HCT116 (cell line): ENCODE results near the gene CDC42BPA. TPM values are rescaled to one million over a fixed set of nuclear protein-coding genes. Genes with fewer than 3 reads are reported as not detected.

ENCODE experiments used
- ATAC-seq: fragments of 200-7000 bp; cut with Tn5 transposase; 2 replicates; pipeline ENCODE4 v1.9.1; 2020; ENCODE audit warnings: mild to moderate bottlenecking, moderate library complexity
- BruUV-seq: library from RNA; stranded (reverse); fragments of 400-500 nt; replicated peaks from 2 replicates; lab custom pipeline; 2021; lab: Mats Ljungman, UMichigan
- CTCF ChIA-PET: fragments of 300-600 bp; sonication (Branson Sonifier 250); formaldehyde crosslinking; loops from one replicate; lab custom pipeline; 2021; ENCODE audit warnings: antibody characterized with exemption; lab: Charles Lee
- POLR2A ChIA-PET: fragments of 300-600, 350-600 bp; sonication (Branson Sonifier 250); formaldehyde crosslinking; loops from one replicate; lab custom pipeline; 2021; ENCODE audit warnings: antibody characterized with exemption; lab: Charles Lee
- RAD21 ChIA-PET, 2 experiments: fragments of 300-600 bp; sonication (Branson Sonifier 250); formaldehyde crosslinking; loops; one replicate each; lab custom pipeline; 2023; ENCODE audit warnings: low total read pairs in 2 of 2; ENCODE audit not compliant: uncharacterized antibody in 2 of 2, unreplicated experiment in 2 of 2, low non-redundant PET in 1 of 2; lab: Charles Lee
- DNase-seq: peaks from one replicate; pipeline ENCODE4 v3.0.0-alpha.2; 2010; ENCODE audit warnings: low read depth, low spot score
- H2AFZ ChIP-seq: fragments of 200-600 bp; shearing (Covaris generic), sonication (generic); 2 replicates; pipeline ENCODE4 v1.6.1; 2017; ENCODE audit warnings: low read depth, mixed run types, mixed read lengths, antibody characterized with exemption, low read length; ENCODE audit not compliant: poor library complexity, severe bottlenecking
- H3K27ac ChIP-seq: 2 replicates; pipeline ENCODE4 v1.5.1; 2012; ENCODE audit warnings: low read depth, low read length
- H3K27me3 ChIP-seq: fragments of 200-600 bp; sonication (generic); 2 replicates; pipeline ENCODE4 v1.6.1; 2016; ENCODE audit warnings: mixed run types, low read length, mixed read lengths; ENCODE audit not compliant: insufficient read depth
- H3K36me3 ChIP-seq, 2 experiments: fragments of 200-500 bp in 1 of 2; fragments of 200-600 bp in 1 of 2; sonication (Bioruptor generic) in 1 of 2; sonication (generic) in 1 of 2; 2 replicates each; pipeline versions ENCODE4 v1.5.1 to v1.6.1; 2014 to 2016; ENCODE audit warnings: low read length in 2 of 2, inconsistent platforms in 1 of 2, mixed read lengths in 1 of 2, mixed run types in 1 of 2; ENCODE audit not compliant: insufficient read depth in 2 of 2, control insufficient read depth in 1 of 2
- H3K4me1 ChIP-seq, 2 experiments: fragments of 200-600 bp in 1 of 2; sonication (generic) in 1 of 2; 2 replicates each; pipeline versions ENCODE4 v1.5.1 to v1.6.1; 2012 to 2017; ENCODE audit warnings: low read length in 2 of 2, inconsistent platforms in 1 of 2, mild to moderate bottlenecking in 1 of 2, mixed read lengths in 1 of 2, mixed run types in 1 of 2, moderate library complexity in 1 of 2; ENCODE audit not compliant: insufficient read depth in 2 of 2, control insufficient read depth in 1 of 2
- H3K4me2 ChIP-seq: fragments of 200-600 bp; sonication (generic); 2 replicates; pipeline ENCODE4 v1.6.1; 2017; ENCODE audit warnings: mixed run types, low read length, mixed read lengths
- H3K4me3 ChIP-seq, 2 experiments: fragments of 200-600 bp in 1 of 2; sonication (generic) in 1 of 2; replicated peaks in 1 of 2; 2 replicates each; pipeline ENCODE4 v1.5.1; 2011 to 2016; ENCODE audit warnings: low read length in 2 of 2, control low read depth in 1 of 2, low read depth in 1 of 2, mild to moderate bottlenecking in 1 of 2, mixed read lengths in 1 of 2, mixed run types in 1 of 2
- H3K79me2 ChIP-seq: fragments of 200-600 bp; sonication (generic); 2 replicates; pipeline ENCODE4 v1.6.1; 2017; ENCODE audit warnings: mild to moderate bottlenecking, mixed run types, low read length, moderate library complexity, mixed read lengths; ENCODE audit not compliant: insufficient read depth
- H3K9ac ChIP-seq: fragments of 200-600 bp; sonication (generic); 2 replicates; pipeline ENCODE4 v1.6.1; 2016; ENCODE audit warnings: low read length, mixed read lengths
- H3K9me2 ChIP-seq: fragments of 200-600 bp; sonication (generic), shearing (Covaris generic); 2 replicates; pipeline ENCODE4 v1.6.1; 2017; ENCODE audit warnings: mixed run types, mild to moderate bottlenecking, moderate library complexity; ENCODE audit not compliant: insufficient read depth
- H3K9me3 ChIP-seq, 2 experiments: fragments of 200-500 bp in 1 of 2; fragments of 200-600 bp in 1 of 2; sonication (Bioruptor generic) in 1 of 2; sonication (generic) in 1 of 2; 2 replicates each; pipeline ENCODE4 v1.6.1; 2014 to 2017; ENCODE audit warnings: low read length in 2 of 2, mixed read lengths in 2 of 2, inconsistent platforms in 1 of 2, low read depth in 1 of 2, mild to moderate bottlenecking in 1 of 2, mixed run types in 1 of 2, moderate library complexity in 1 of 2; ENCODE audit not compliant: control insufficient read depth in 1 of 2, insufficient read depth in 1 of 2
- H4K20me1 ChIP-seq: fragments of 200-600 bp; sonication (generic), shearing (Covaris generic); 2 replicates; pipeline ENCODE4 v1.6.1; 2017; ENCODE audit warnings: mixed run types, mild to moderate bottlenecking, moderate library complexity; ENCODE audit not compliant: insufficient read depth
- EGR1 ChIP-seq: IDR thresholded peaks from 2 replicates; pipeline ENCODE4 v1.6.1; 2012; ENCODE audit warnings: low read depth
- ELF1 ChIP-seq: IDR thresholded peaks from 2 replicates; pipeline ENCODE4 v1.6.1; 2012; ENCODE audit warnings: low read depth, borderline replicate concordance
- EZH2 ChIP-seq: fragments of 200-600 bp; sonication (generic); IDR thresholded peaks from 2 replicates; pipeline ENCODE4 v1.6.1; 2017; ENCODE audit warnings: antibody characterized with exemption, mixed run types
- EZH2phosphoT487 ChIP-seq: fragments of 200-600 bp; IDR thresholded peaks from 2 replicates; pipeline ENCODE4 v1.6.1; 2018; ENCODE audit warnings: antibody characterized with exemption, borderline replicate concordance
- FOSL1 ChIP-seq: IDR thresholded peaks from 2 replicates; pipeline ENCODE4 v1.6.1; 2012; ENCODE audit warnings: low read depth
- JUND ChIP-seq: IDR thresholded peaks from 2 replicates; pipeline ENCODE4 v1.6.1; 2012
- POLR2A ChIP-seq: IDR thresholded peaks from 2 replicates; pipeline ENCODE4 v1.7.0; 2011; ENCODE audit warnings: borderline replicate concordance; ENCODE audit not compliant: insufficient read depth, insufficient read length; ENCODE audit errors: extremely low read depth
- POLR2AphosphoS5 ChIP-seq: IDR thresholded peaks from 2 replicates; pipeline ENCODE4 v1.6.1; 2011; ENCODE audit warnings: mild to moderate bottlenecking, low read depth, low read length, moderate library complexity
- SIN3A ChIP-seq: IDR thresholded peaks from 2 replicates; pipeline ENCODE4 v1.6.1; 2012; ENCODE audit warnings: low read depth
- SRF ChIP-seq: IDR thresholded peaks from 2 replicates; pipeline ENCODE4 v1.6.1; 2012; ENCODE audit warnings: low read depth
- YY1 ChIP-seq: IDR thresholded peaks from 2 replicates; pipeline ENCODE4 v1.6.1; 2011; ENCODE audit warnings: low read length, low read depth, moderate library complexity, mild to moderate bottlenecking; ENCODE audit not compliant: insufficient replicate concordance; ENCODE audit errors: extremely low read depth
- intact Hi-C: fragments of 100-400 bp; cut with micrococcal nuclease; formaldehyde crosslinking; loops from 2 replicates; pipeline ENCODE4 v1.10.0; 2022
- total RNA-seq: library from RNA; stranded (reverse); gene quantifications from one replicate; pipeline ENCODE4 v1.2.1, GENCODE V29; 2021; ENCODE audit not compliant: unreplicated experiment
- TF ChIP-seq, protein P1 (sequence below): IDR thresholded peaks from 2 replicates; pipeline ENCODE4 v1.6.1; 2012
- TF ChIP-seq, protein P2 (sequence below): IDR thresholded peaks from 2 replicates; pipeline ENCODE4 v1.6.1; 2012; ENCODE audit warnings: low read depth
- TF ChIP-seq, protein P3 (sequence below): IDR thresholded peaks from 2 replicates; pipeline ENCODE4 v1.6.1; 2012

Gene CDC42BPA
- total RNA-seq, 1 experiment from 2014 or later = 44.0 TPM

DNA sequence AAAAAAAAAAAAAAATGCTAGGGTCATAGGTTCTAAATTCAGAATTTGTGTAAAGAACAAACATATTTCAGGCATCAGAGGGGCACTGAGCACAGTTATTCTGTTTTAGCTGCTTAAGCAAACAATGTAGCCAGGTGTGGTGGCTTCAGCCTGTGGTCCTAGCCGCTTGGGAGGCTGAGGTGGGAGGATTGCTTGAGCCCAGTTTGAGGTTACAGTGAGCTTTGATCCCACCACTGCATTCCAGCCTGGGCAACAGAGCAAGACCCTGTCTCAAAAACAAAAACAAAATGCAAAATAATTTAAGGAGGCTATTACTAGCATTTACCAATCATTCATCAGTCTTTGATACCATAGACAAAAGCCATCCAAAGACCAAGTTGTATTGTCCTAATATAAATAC lies 49.7 kb upstream of the CDC42BPA start:
- no peak for DNase-seq

More for the DNA sequence above, 49.7 kb upstream of the CDC42BPA start:
- no peaks in the 10 kb centered on the region for H4K20me1 ChIP-seq
- BruUV-seq = no TSS peak
- TF ChIP-seq EZH2 (no peak), POLR2A (no peak), FOSL1 (no peak), SIN3A (no peak), JUND (no peak), SRF (no peak), YY1 (no peak), EZH2phosphoT487 (no peak), ELF1 (no peak), POLR2AphosphoS5 (no peak), EGR1 (no peak)
- TF ChIP-seq, protein P1, sequence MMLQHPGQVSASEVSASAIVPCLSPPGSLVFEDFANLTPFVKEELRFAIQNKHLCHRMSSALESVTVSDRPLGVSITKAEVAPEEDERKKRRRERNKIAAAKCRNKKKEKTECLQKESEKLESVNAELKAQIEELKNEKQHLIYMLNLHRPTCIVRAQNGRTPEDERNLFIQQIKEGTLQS = no peak
- TF ChIP-seq, protein P2, sequence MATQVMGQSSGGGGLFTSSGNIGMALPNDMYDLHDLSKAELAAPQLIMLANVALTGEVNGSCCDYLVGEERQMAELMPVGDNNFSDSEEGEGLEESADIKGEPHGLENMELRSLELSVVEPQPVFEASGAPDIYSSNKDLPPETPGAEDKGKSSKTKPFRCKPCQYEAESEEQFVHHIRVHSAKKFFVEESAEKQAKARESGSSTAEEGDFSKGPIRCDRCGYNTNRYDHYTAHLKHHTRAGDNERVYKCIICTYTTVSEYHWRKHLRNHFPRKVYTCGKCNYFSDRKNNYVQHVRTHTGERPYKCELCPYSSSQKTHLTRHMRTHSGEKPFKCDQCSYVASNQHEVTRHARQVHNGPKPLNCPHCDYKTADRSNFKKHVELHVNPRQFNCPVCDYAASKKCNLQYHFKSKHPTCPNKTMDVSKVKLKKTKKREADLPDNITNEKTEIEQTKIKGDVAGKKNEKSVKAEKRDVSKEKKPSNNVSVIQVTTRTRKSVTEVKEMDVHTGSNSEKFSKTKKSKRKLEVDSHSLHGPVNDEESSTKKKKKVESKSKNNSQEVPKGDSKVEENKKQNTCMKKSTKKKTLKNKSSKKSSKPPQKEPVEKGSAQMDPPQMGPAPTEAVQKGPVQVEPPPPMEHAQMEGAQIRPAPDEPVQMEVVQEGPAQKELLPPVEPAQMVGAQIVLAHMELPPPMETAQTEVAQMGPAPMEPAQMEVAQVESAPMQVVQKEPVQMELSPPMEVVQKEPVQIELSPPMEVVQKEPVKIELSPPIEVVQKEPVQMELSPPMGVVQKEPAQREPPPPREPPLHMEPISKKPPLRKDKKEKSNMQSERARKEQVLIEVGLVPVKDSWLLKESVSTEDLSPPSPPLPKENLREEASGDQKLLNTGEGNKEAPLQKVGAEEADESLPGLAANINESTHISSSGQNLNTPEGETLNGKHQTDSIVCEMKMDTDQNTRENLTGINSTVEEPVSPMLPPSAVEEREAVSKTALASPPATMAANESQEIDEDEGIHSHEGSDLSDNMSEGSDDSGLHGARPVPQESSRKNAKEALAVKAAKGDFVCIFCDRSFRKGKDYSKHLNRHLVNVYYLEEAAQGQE = no peak
- TF ChIP-seq, protein P3, sequence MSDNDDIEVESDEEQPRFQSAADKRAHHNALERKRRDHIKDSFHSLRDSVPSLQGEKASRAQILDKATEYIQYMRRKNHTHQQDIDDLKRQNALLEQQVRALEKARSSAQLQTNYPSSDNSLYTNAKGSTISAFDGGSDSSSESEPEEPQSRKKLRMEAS = no peak
- no peaks in the 10 kb centered on the region for H3K36me3 ChIP-seq
- H3K27ac ChIP-seq = no peak overlapping the region
- H3K4me1 ChIP-seq = peaks cover 0 to 7% of the 10 kb centered on the region in 2 experiments; a peak in 1 of 4 replicates
- no peaks in the 10 kb centered on the region for H3K79me2 ChIP-seq
- no peak overlapping the region for H2AFZ ChIP-seq
- no peak overlapping the region for H3K4me3 ChIP-seq
- POLR2A ChIA-PET = interaction anchor here (1.0 kb wide), 1 partner anchor 11 kb away, joined by 4 read pairs; no protein-coding TSS in a partner anchor
- ATAC-seq = no peak
- no peak overlapping the region for H3K9ac ChIP-seq
- no peaks in the 10 kb centered on the region for H3K27me3 ChIP-seq
- CTCF ChIA-PET = no interaction called here
- intact Hi-C loops = no loop called here
- H3K4me2 ChIP-seq = no peak overlapping the region
- no peaks in the 10 kb centered on the region for H3K9me2 ChIP-seq
- H3K9me3 ChIP-seq = no peaks in the 10 kb centered on the region
- RAD21 ChIA-PET = no interaction called here
